ENCODE measurements around the gene MAT1A.

DNA sequence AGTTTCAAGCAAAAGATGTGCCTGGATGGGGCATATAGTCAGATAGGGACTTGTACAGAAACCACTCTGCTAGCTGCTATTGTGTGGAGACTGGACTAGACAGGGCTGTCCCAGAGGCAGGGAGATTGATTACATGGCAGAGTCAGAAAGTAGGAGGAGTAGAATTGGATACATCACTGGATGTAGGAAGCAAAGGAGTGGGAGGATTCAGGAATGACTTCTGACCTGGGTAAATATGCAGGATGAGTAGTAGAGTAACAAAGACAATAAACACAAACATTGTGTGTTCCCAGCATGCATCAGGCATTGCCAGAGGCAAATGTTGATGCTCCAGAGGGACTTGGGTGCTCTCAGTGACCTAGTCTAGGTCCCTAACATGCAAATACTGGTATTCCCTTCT, 30.9 kb upstream of the MAT1A start:
- TF ChIP-seq, protein P1, sequence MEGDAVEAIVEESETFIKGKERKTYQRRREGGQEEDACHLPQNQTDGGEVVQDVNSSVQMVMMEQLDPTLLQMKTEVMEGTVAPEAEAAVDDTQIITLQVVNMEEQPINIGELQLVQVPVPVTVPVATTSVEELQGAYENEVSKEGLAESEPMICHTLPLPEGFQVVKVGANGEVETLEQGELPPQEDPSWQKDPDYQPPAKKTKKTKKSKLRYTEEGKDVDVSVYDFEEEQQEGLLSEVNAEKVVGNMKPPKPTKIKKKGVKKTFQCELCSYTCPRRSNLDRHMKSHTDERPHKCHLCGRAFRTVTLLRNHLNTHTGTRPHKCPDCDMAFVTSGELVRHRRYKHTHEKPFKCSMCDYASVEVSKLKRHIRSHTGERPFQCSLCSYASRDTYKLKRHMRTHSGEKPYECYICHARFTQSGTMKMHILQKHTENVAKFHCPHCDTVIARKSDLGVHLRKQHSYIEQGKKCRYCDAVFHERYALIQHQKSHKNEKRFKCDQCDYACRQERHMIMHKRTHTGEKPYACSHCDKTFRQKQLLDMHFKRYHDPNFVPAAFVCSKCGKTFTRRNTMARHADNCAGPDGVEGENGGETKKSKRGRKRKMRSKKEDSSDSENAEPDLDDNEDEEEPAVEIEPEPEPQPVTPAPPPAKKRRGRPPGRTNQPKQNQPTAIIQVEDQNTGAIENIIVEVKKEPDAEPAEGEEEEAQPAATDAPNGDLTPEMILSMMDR (conservative IDR thresholded peaks at IDR 0.05; ENCODE audit: low read depth in 2 of 2), result no peak
- TF ChIP-seq EZH2 (IDR thresholded peaks at IDR 0.05; ENCODE audit: low read depth, unreplicated experiment), result no peak
- TF ChIP-seq NANOG (IDR thresholded peaks at IDR 0.05; ENCODE audit: borderline replicate concordance), result no peak
- TF ChIP-seq EZH2phosphoT487 (IDR thresholded peaks at IDR 0.05; ENCODE audit: unreplicated experiment), result no peak
- no peak for TF ChIP-seq POLR2AphosphoS5 (IDR thresholded peaks at IDR 0.05; ENCODE audit: low read depth)
- TF ChIP-seq, protein P2, sequence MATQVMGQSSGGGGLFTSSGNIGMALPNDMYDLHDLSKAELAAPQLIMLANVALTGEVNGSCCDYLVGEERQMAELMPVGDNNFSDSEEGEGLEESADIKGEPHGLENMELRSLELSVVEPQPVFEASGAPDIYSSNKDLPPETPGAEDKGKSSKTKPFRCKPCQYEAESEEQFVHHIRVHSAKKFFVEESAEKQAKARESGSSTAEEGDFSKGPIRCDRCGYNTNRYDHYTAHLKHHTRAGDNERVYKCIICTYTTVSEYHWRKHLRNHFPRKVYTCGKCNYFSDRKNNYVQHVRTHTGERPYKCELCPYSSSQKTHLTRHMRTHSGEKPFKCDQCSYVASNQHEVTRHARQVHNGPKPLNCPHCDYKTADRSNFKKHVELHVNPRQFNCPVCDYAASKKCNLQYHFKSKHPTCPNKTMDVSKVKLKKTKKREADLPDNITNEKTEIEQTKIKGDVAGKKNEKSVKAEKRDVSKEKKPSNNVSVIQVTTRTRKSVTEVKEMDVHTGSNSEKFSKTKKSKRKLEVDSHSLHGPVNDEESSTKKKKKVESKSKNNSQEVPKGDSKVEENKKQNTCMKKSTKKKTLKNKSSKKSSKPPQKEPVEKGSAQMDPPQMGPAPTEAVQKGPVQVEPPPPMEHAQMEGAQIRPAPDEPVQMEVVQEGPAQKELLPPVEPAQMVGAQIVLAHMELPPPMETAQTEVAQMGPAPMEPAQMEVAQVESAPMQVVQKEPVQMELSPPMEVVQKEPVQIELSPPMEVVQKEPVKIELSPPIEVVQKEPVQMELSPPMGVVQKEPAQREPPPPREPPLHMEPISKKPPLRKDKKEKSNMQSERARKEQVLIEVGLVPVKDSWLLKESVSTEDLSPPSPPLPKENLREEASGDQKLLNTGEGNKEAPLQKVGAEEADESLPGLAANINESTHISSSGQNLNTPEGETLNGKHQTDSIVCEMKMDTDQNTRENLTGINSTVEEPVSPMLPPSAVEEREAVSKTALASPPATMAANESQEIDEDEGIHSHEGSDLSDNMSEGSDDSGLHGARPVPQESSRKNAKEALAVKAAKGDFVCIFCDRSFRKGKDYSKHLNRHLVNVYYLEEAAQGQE (IDR thresholded peaks at IDR 0.05; ENCODE audit: unreplicated experiment), result no peak
- TF ChIP-seq CREB1 (CRISPR knock-in tag; IDR thresholded peaks at IDR 0.05; ENCODE audit: low read depth), result no peak
- no peak for TF ChIP-seq STAT1 (IDR thresholded peaks at IDR 0.05; ENCODE audit: unreplicated experiment)
